IPS-15b (cell line): Measurements from ENCODE around the gene C6orf132.

ENCODE experiments used
- H3K27me3 ChIP-seq: one replicate; pipeline ENCODE4 v1.6.1; 2013; ENCODE audit warnings: low read length; ENCODE audit not compliant: control insufficient read depth, insufficient read depth
- H3K36me3 ChIP-seq: one replicate; pipeline ENCODE4 v1.6.1; 2013; ENCODE audit warnings: low read length; ENCODE audit not compliant: control insufficient read depth, insufficient read depth
- H3K4me1 ChIP-seq: one replicate; pipeline ENCODE4 v1.6.1; 2013; ENCODE audit warnings: mild to moderate bottlenecking, low read length; ENCODE audit not compliant: control insufficient read depth, insufficient read depth
- H3K4me3 ChIP-seq: one replicate; pipeline ENCODE4 v1.5.1; 2013; ENCODE audit warnings: low read depth, low read length
- H3K9ac ChIP-seq: one replicate; pipeline ENCODE4 v1.6.1; 2013; ENCODE audit warnings: low read depth, mild to moderate bottlenecking, low read length
- H3K9me3 ChIP-seq: one replicate; pipeline ENCODE4 v1.6.1; 2013; ENCODE audit warnings: mild to moderate bottlenecking, low read length; ENCODE audit not compliant: control insufficient read depth, insufficient read depth

Gene C6orf132

GRCh38 chr6:42125663-42126062 is 16.8 kb downstream of the C6orf132 start:
- Histone ChIP-seq H3K9ac (no peak overlapping the region), H3K4me1 (no peaks in the 10 kb centered on the region), H3K9me3 (no peaks in the 10 kb centered on the region), H3K27me3 (no peaks in the 10 kb centered on the region), H3K4me3 (no peak overlapping the region), H3K36me3 (peaks cover 54% of the 10 kb centered on the region)

DNA sequence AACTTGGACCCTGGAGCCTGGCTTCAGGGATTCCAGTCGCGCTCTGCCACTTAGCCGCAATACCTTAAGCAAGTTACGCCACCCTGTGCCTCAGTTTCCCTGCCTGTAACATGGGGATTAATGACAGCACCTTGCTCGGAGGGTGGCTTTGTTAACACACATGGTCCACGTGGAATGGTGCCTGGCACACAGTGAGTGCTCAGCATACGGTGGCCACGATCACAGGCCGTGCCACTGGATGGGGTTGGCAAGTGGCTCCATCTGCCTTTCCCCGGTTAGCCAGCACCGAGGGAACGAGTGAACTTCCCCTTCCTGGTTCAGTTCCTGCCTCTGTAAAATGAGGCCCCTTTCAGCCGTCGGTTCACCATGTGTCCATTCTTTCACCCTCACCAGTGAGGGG is 17.2 kb downstream of the C6orf132 start:
- no peak overlapping the region for H3K9ac ChIP-seq
- H3K27me3 ChIP-seq, result no peaks in the 10 kb centered on the region
- H3K9me3 ChIP-seq, result no peaks in the 10 kb centered on the region
- no peaks in the 10 kb centered on the region for H3K4me1 ChIP-seq
- H3K4me3 ChIP-seq, result no peak overlapping the region
- H3K36me3 ChIP-seq, result peaks cover 54% of the 10 kb centered on the region

GRCh38 chr6:42124223-42124836 is 18.1 kb downstream of the C6orf132 start:
- H3K9ac ChIP-seq, result no peak overlapping the region
- no peaks in the 10 kb centered on the region for H3K9me3 ChIP-seq
- no peaks in the 10 kb centered on the region for H3K27me3 ChIP-seq
- H3K4me3 ChIP-seq, result no peak overlapping the region
- peaks cover 51% of the 10 kb centered on the region for H3K36me3 ChIP-seq
- H3K4me1 ChIP-seq, result no peaks in the 10 kb centered on the region

DNA sequence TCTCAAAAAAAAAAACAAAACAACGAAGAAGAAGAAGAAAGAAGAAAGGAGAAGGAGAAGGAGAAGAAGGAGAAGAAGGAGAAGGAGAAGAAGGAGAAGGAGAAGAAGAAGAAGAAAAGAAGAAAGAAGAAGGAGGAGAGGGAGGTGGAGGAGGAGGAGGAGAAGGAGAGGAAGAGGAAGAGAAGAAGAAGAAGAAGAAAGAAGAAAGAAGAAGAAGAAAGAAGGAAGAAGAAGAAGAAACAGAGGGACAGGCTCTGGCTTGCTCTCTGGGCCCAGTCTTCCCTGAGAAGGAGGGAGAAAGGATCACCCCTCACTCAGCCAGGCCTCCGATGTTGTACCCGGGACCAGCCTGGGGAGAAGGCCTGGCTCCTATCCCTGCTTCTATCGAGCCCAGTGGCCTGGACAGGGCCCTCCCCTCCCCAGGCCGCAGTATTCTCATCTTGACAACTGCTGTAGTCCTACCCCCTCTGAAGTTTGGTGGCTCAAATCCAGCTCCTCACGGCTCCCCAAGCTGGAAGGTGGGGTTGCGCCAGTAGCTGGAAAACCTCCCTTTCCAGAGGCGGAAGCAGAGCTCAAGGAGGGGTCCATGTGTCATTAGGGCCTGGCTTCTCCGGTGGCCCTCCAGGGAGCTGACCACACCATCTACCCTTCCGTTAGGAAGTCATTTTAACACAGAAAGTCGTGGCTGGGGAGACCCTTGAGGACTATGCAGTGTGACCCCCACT is 18.9 kb downstream of the C6orf132 start:
- Histone ChIP-seq H3K4me3 (no peak overlapping the region), H3K9me3 (no peaks in the 10 kb centered on the region), H3K27me3 (no peaks in the 10 kb centered on the region), H3K9ac (no peak overlapping the region), H3K4me1 (no peaks in the 10 kb centered on the region), H3K36me3 (peaks cover 46% of the 10 kb centered on the region)

GRCh38 chr6:42120895-42121865 is 21.2 kb downstream of the C6orf132 start:
- no peak overlapping the region for H3K9ac ChIP-seq
- H3K27me3 ChIP-seq, result no peaks in the 10 kb centered on the region
- peaks cover 36% of the 10 kb centered on the region for H3K36me3 ChIP-seq
- no peak overlapping the region for H3K4me3 ChIP-seq
- H3K4me1 ChIP-seq, result no peaks in the 10 kb centered on the region
- no peaks in the 10 kb centered on the region for H3K9me3 ChIP-seq

- no peaks in the 10 kb centered on the region for H3K4me1 ChIP-seq
- no peak overlapping the region for H3K4me3 ChIP-seq
- H3K27me3 ChIP-seq, result no peaks in the 10 kb centered on the region
- peaks cover 20% of the 10 kb centered on the region for H3K36me3 ChIP-seq
- no peak overlapping the region for H3K9ac ChIP-seq
- no peaks in the 10 kb centered on the region for H3K9me3 ChIP-seq
These were observed 24.0 kb downstream of the C6orf132 start for GRCh38 chr6:42118162-42119001.

DNA sequence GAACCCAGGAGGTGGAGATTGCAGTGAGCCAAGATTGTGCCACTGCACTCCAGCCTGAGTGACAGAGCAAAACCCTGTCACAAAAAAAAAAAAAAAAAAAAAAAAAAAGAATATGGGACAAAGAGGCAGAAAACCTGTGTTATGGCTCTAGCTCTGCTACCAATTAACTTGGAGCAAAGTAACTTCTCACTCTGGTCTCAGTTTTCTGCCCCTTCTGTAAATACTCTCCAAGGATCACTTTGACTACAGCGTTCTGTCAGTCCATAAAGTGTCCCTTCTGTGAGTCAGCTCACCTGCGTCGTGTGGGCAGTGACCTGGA is 24.6 kb downstream of the C6orf132 start:
- Histone ChIP-seq H3K27me3 (no peaks in the 10 kb centered on the region), H3K9ac (no peak overlapping the region), H3K9me3 (no peaks in the 10 kb centered on the region), H3K36me3 (peaks cover 20% of the 10 kb centered on the region), H3K4me3 (no peak overlapping the region), H3K4me1 (no peaks in the 10 kb centered on the region)

DNA sequence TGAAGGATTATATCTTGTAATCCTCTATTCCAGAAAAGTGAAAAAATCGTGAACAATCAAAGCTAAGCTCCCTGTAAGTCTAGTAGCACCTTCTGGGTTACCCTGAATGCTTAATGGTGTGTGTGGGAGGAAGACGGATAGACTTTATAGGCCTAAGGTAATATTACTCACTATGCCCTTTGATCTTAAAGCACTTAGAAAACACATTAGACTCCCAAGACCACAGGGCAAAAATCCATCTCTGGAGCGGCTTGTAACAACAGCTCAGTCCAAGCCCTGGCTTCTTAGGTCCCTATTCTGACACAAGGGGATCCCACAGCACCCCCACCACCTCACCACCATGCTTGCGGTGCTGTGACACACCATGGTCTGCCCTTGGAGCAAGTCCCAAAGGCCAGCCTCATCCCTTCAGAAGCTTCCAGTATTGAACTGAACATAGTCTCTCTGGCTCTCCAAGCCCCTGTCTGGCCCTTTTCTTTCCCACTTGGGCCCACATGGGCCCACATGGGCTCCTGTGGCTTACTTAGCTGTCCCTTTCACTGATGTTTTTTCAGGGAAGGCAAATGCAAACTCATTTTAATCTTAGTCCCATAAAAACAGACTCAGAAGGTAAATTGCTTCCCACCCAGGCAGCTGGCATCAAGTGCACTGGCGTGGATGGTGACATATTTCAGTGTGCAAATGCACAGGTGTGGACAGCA is 28.3 kb downstream of the C6orf132 start:
- Histone ChIP-seq H3K9ac (no peak overlapping the region), H3K9me3 (no peaks in the 10 kb centered on the region), H3K4me1 (no peaks in the 10 kb centered on the region), H3K27me3 (no peaks in the 10 kb centered on the region), H3K4me3 (no peak overlapping the region), H3K36me3 (peaks cover 8% of the 10 kb centered on the region)

GRCh38 chr6:42112351-42112750 is 30.1 kb downstream of the C6orf132 start:
- Histone ChIP-seq H3K9ac (no peak overlapping the region), H3K9me3 (no peaks in the 10 kb centered on the region), H3K4me3 (no peak overlapping the region), H3K36me3 (peaks cover 20% of the 10 kb centered on the region), H3K4me1 (no peaks in the 10 kb centered on the region), H3K27me3 (no peaks in the 10 kb centered on the region)

DNA sequence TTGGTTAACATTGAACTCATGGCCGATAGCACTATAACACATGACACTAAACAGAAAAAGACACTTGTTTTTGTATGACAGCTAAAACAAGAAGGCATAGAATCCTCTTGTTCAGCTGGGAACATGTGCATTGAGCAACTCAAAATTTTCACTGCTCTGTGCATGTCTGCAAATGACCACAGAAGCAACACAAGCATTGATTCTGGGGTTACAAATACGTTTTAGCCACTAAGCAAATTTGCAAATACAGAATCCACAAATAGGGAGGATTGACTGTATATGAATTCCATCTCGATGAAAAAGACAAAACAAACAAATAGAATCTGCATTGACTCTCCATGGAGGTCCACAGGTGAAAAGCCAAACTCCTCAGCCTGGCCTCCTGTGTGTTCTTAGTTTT is 31.7 kb downstream of the C6orf132 start:
- H3K4me1 ChIP-seq, result no peaks in the 10 kb centered on the region
- no peaks in the 10 kb centered on the region for H3K27me3 ChIP-seq
- no peaks in the 10 kb centered on the region for H3K9me3 ChIP-seq
- H3K9ac ChIP-seq, result no peak overlapping the region
- H3K36me3 ChIP-seq, result peaks cover 20% of the 10 kb centered on the region
- no peak overlapping the region for H3K4me3 ChIP-seq

GRCh38 chr6:42108071-42108470 is 34.3 kb downstream of the C6orf132 start:
- Histone ChIP-seq H3K9me3 (no peaks in the 10 kb centered on the region), H3K4me1 (no peaks in the 10 kb centered on the region), H3K4me3 (no peak overlapping the region), H3K36me3 (peaks cover 23% of the 10 kb centered on the region), H3K27me3 (no peaks in the 10 kb centered on the region), H3K9ac (no peak overlapping the region)
